COLO668 (cell line): ENCODE results near the gene ZNF300.
"Not testable (repeated sequence)": the region's sequence is repeated elsewhere in the genome, so short reads cannot be mapped to it uniquely, and the experiment has no call there.

ENCODE experiments used
- DNase-seq: peaks from one replicate; lab custom pipeline; 2025; ENCODE audit not compliant: unreplicated experiment; lab: John Stamatoyannopoulos, UW

Gene ZNF300

DNA sequence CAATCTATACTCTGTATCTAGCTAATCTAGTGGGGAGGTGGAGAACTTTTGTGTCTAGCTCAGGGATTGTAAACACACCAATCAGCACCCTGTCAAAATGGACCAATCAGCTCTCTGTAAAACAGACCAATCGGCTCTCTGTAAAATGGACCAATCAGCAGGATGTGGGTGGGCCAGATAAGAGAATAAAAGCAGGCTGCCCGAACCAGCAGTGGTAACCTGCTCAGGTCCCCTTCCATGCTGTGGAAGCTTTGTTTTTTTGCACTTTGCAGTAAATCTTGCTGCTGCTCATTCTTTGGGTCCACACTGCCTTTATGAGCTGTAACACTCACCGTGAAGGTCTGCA is 58.5 kb downstream of the ZNF300 start, which contains the start of gene IRGM:
IRGM (plus strand) TSS at position 214 of the 346 bp plus-strand sequence. CDS start 1,603 bp downstream, outside the sequence.
- DNase-seq = not testable (repeated sequence)

DNA sequence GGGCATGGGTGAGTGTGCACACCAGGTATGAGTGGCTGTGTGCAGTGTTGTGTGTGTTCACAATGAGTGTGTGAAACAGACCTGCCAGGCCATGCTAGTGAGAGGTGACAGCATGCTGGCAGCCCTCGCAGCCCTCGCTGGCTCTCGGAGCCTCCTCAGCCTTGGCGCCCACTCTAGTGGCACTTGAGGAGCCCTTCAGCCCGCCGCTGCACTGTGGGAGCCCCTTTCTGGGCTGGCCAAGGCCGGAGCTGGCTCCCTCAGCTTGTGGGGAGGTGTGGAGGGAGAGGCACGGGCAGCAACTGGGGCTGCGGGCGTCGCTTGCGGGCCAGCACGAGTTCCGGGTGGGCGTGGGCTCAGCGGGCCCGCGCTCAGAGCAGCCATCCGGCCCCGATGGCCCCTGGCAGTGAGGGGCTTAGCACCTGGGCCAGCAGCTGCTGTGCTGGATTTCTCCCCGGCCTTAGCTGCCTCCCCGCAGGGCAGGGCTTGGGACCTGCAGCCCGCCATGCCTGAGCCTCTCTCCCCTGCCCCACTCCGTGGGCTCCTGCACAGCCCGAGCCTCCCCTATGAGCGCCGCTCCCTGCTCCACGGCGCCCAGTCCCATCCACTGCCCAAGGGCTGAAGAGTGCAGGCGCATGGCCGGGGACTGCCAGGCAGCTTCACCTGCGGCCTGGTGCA is 59.5 kb downstream of the ZNF300 start:
- DNase-seq = not testable (repeated sequence)
